ENCODE measurements around the gene ZNF138.

The ZNF138 gene

DNA sequence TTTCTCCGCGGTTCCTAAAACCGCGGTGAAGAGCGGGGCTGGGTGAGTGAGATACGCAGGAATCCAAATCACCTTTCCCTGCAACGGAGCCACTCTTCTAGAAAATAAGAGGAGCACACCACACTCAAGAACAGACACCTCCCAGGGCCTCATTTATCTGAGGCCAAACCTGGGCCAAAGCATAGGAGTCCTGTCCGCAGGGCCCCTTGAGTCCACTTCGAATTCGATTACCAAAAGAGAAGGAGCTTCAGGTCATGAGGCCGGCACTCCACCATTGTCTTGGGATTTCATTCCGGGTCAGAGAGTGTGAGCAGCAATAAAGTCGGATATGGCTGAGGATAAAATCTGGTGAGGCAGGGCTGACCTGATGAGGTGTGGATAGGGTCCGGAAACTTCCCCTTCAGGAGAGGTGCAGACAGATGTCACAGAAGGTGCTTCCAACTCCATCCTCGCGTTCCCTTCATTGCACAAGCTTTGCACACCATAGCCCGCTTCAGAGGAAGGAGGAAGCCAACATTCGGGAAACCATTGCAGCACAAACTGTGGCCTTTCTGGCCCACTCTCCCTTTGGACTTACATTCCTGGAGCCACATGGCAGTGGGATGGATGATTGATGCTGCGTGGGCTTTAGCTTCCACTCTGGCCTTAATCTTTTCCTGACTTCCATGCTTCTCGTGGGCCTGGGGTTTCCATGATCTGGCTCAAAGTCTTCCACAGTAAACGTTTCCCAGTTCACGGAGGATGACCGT lies 81.6 kb downstream of the ZNF138 start:
- Histone ChIP-seq H3K4me1 (ENCODE audit: low read length) (no peaks in the 10 kb centered on the region), H3K9me3 (ENCODE audit: insufficient read depth, low read length) (no peaks in the 10 kb centered on the region; the same call in 1 of the 2 replicates), H3K9ac (ENCODE audit: low read length) (no peak overlapping the region), H3K79me2 (ENCODE audit: low read length) (no peaks in the 10 kb centered on the region), H4K20me1 (ENCODE audit: insufficient read depth, low read length) (no peaks in the 10 kb centered on the region), H3K4me3 (ENCODE audit: low read length) (no peak overlapping the region), H3K27ac (ENCODE audit: low read length) (no peak overlapping the region), H2AFZ (ENCODE audit: low read depth, low read length) (no peak overlapping the region), H3K27me3 (ENCODE audit: low read depth, low read length) (no peaks in the 10 kb centered on the region), H3K36me3 (replicated peaks; ENCODE audit: low read depth, low read length) (no peaks in the 10 kb centered on the region), H3K4me2 (ENCODE audit: low read length) (no peak overlapping the region)
- no peak for TF ChIP-seq EZH2phosphoT487 (IDR thresholded peaks at IDR 0.05; ENCODE audit: low read depth)

DNA sequence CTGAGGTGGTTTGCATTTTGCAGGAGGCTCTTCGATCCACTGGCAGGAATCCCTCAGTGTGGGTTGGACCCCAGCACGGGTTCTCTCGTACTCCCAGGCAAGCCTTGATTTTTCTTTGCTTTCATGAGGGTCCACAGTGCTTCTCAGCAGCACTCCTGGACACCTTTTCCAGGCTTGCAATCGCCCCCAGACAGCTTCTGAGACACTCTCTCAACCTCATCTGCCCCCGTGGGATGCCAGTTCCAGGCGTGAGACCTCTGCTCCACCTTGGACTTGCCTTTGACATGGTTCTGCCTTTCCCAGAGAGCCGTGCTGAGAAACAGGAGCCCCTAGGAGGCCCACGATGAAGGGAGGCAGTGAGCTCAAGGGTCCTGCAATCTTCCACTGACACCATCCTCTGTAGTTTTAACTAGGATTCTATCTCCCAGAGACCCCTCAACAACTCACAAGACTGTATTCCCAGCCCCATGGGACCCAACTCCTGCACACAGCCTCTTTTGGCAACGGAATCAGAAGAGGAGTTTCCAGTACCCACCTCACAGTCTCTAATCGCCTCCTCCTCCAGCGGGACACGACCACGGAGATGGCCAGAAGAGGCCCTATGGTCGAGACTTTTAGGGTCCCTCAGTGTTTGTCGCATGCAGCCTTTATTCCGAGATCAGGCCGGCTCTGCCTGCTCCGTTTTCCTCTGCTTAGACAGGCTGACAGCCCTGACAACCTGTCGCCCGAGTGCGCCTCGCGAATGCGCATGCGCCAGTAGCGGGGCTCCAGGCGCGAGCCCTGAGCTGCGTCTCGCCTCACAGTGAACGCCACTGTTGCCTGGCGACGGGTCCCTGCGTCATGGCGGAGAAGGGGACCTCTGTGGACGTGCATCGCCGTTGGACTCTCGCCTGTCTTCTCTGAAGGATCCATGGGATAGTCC lies 82.8 kb downstream of the ZNF138 start:
- Histone ChIP-seq H3K79me2 (ENCODE audit: low read length) (no peaks in the 10 kb centered on the region), H3K36me3 (replicated peaks; ENCODE audit: low read depth, low read length) (no peaks in the 10 kb centered on the region), H3K4me2 (ENCODE audit: low read length) (peak overlapping the region; percentile 49), H4K20me1 (ENCODE audit: insufficient read depth, low read length) (no peaks in the 10 kb centered on the region), H3K9ac (ENCODE audit: low read length) (no peak overlapping the region), H3K4me3 (ENCODE audit: low read length) (peak overlapping the region; percentile 49), H3K27ac (ENCODE audit: low read length) (no peak overlapping the region), H3K4me1 (ENCODE audit: low read length) (no peaks in the 10 kb centered on the region), H3K9me3 (ENCODE audit: insufficient read depth, low read length) (no peaks in the 10 kb centered on the region; the same call in 1 of the 2 replicates), H3K27me3 (ENCODE audit: low read depth, low read length) (no peaks in the 10 kb centered on the region), H2AFZ (ENCODE audit: low read depth, low read length) (peak overlapping the region; percentile 4; the same call in 1 of the 2 replicates)
- TF ChIP-seq CTCF (IDR thresholded peaks at IDR 0.05; ENCODE audit: low read depth, low read length) = no peak
- TF ChIP-seq EZH2phosphoT487 (IDR thresholded peaks at IDR 0.05; ENCODE audit: low read depth) = no peak

DNA sequence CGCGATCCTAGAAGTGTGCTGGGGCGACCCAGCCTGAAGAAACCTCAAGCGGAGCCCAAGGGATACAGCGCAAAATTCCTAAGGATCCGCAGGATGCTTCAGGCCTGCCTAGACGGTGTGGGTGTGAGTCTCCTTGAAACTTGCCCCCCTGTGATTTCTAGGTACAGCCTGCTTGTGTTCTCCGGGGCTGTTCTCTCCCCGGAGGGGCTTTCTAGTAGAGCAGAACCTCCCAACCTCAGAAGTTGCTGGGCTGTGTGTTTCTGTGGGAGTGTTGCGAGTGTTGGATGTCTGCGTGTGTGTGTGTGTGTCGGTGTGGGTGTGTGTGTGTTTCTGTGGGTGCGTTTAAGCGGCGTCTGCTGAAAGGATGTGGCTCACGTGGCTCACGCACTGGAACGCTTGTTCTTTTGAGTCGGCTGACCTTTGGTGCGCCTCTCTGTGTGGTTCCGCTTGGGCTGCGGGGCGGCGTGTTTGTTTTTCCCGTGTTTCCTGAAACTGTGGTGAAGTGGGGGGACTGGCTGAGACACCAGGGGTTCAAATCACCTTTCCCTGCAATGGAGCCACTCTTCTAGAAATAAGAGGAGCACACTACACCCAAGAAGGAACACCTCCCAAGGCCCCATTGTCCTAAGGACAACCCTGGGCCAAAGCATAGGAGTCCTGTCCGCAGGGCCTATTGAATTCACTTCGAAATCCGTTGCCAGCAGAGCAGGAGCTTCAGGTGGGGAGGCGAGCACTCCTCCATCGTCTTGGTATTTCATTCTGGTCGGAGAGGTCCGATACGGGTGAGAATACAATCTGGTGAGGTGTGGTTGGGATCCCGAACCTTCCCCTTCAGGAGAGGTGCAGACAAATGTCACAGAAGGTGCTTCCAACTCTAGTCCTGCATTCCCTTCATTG lies 83.7 kb downstream of the ZNF138 start:
- Histone ChIP-seq H3K79me2 (ENCODE audit: low read length) (no peaks in the 10 kb centered on the region), H3K4me2 (ENCODE audit: low read length) (peak overlapping the region; percentile 49), H4K20me1 (ENCODE audit: insufficient read depth, low read length) (no peaks in the 10 kb centered on the region), H3K36me3 (replicated peaks; ENCODE audit: low read depth, low read length) (no peaks in the 10 kb centered on the region), H3K9me3 (ENCODE audit: insufficient read depth, low read length) (no peaks in the 10 kb centered on the region; the same call in 1 of the 2 replicates), H3K4me1 (ENCODE audit: low read length) (no peaks in the 10 kb centered on the region), H3K9ac (ENCODE audit: low read length) (no peak overlapping the region), H2AFZ (ENCODE audit: low read depth, low read length) (peak overlapping the region; percentile 4; the same call in 1 of the 2 replicates), H3K27ac (ENCODE audit: low read length) (no peak overlapping the region), H3K27me3 (ENCODE audit: low read depth, low read length) (no peaks in the 10 kb centered on the region), H3K4me3 (ENCODE audit: low read length) (peak overlapping the region; percentile 49)
- TF ChIP-seq CTCF (IDR thresholded peaks at IDR 0.05; ENCODE audit: low read depth, low read length) (no peak), EZH2phosphoT487 (IDR thresholded peaks at IDR 0.05; ENCODE audit: low read depth) (no peak)

DNA sequence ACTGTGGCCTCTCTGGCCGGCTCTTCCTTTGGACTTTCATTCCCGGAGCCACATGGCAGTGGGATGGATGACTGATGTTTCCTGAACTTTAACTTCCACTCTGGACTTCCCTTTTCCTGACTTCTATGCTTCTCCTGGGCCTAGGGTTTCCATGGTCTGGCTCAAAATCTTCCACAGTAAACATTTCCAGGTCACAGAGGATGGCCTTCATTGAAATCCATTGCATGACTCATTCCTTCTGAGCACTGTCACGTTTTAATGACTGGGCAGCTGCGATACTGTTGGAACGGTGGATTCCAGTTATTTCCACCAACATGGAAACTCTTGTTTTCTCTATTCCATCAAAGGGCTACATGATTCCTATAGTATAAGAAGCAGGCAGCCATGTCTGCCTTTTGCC lies 84.5 kb downstream of the ZNF138 start:
- H4K20me1 ChIP-seq (ENCODE audit: insufficient read depth, low read length) = no peaks in the 10 kb centered on the region
- no peaks in the 10 kb centered on the region for H3K79me2 ChIP-seq (ENCODE audit: low read length)
- H3K4me1 ChIP-seq (ENCODE audit: low read length) = no peaks in the 10 kb centered on the region
- no peak overlapping the region for H3K27ac ChIP-seq (ENCODE audit: low read length)
- H3K27me3 ChIP-seq (ENCODE audit: low read depth, low read length) = no peaks in the 10 kb centered on the region
- no peak overlapping the region for H3K9ac ChIP-seq (ENCODE audit: low read length)
- H2AFZ ChIP-seq (ENCODE audit: low read depth, low read length) = no peak overlapping the region
- TF ChIP-seq EZH2phosphoT487 (IDR thresholded peaks at IDR 0.05; ENCODE audit: low read depth) (no peak), CTCF (IDR thresholded peaks at IDR 0.05; ENCODE audit: low read depth, low read length) (no peak)
- no peaks in the 10 kb centered on the region for H3K36me3 ChIP-seq (replicated peaks; ENCODE audit: low read depth, low read length)
- no peak overlapping the region for H3K4me3 ChIP-seq (ENCODE audit: low read length)
- H3K9me3 ChIP-seq (ENCODE audit: insufficient read depth, low read length) = no peaks in the 10 kb centered on the region; the same call in 1 of the 2 replicates
- H3K4me2 ChIP-seq (ENCODE audit: low read length) = no peak overlapping the region
